Measurements from ENCODE around the gene ERP27.

Gene ERP27

GRCh38 chr12:14937014-14937413, 1.3 kb downstream of the ERP27 start:
- DNase-seq (ENCODE audit: low read depth in 2 of 2), result no peak

- no peak for DNase-seq (ENCODE audit: low read depth in 2 of 2)
These were observed 2.0 kb downstream of the ERP27 start for GRCh38 chr12:14936224-14936861.

- DNase-seq (ENCODE audit: low read depth in 2 of 2), result no peak
These were observed 3.3 kb downstream of the ERP27 start for GRCh38 chr12:14935031-14935430.

GRCh38 chr12:14934511-14934910, 3.8 kb downstream of the ERP27 start:
- DNase-seq (ENCODE audit: low read depth in 2 of 2), result no peak

GRCh38 chr12:14931791-14932560, 6.4 kb downstream of the ERP27 start:
- DNase-seq (ENCODE audit: low read depth in 2 of 2), result no peak

- DNase-seq (ENCODE audit: low read depth in 2 of 2), result no peak
These were observed 7.0 kb downstream of the ERP27 start for GRCh38 chr12:14931359-14931758.

- no peak for DNase-seq (ENCODE audit: low read depth in 2 of 2)
These were observed 8.0 kb downstream of the ERP27 start for GRCh38 chr12:14930299-14930698.

GRCh38 chr12:14928931-14929330, 9.4 kb downstream of the ERP27 start:
- no peak for DNase-seq (ENCODE audit: low read depth in 2 of 2)

GRCh38 chr12:14927267-14927666, 11.1 kb downstream of the ERP27 start:
- DNase-seq (ENCODE audit: low read depth in 2 of 2), result no peak

GRCh38 chr12:14924541-14924940, 13.8 kb downstream of the ERP27 start:
- DNase-seq (ENCODE audit: low read depth in 2 of 2), result no peak

- DNase-seq (ENCODE audit: low read depth in 2 of 2), result no peak
These were observed 14.4 kb downstream of the ERP27 start for GRCh38 chr12:14923944-14924343.

GRCh38 chr12:14921218-14921617, 17.1 kb downstream of the ERP27 start:
- DNase-seq (ENCODE audit: low read depth in 2 of 2), result no peak

- DNase-seq (ENCODE audit: low read depth in 2 of 2), result no peak
These were observed 17.7 kb downstream of the ERP27 start for GRCh38 chr12:14920475-14921126.

GRCh38 chr12:14919455-14919854, 18.9 kb downstream of the ERP27 start:
- DNase-seq (ENCODE audit: low read depth in 2 of 2), result no peak

- DNase-seq (ENCODE audit: low read depth in 2 of 2), result no peak
These were observed 22.6 kb downstream of the ERP27 start for GRCh38 chr12:14915736-14916135.

- no peak for DNase-seq (ENCODE audit: low read depth in 2 of 2)
These were observed 25.0 kb downstream of the ERP27 start for GRCh38 chr12:14913381-14913781.

GRCh38 chr12:14911131-14911530, 27.2 kb downstream of the ERP27 start:
- DNase-seq (ENCODE audit: low read depth in 2 of 2), result no peak

- DNase-seq (ENCODE audit: low read depth in 2 of 2), result no peak
These were observed 28.0 kb downstream of the ERP27 start for GRCh38 chr12:14910090-14910915.

- no peak for DNase-seq (ENCODE audit: low read depth in 2 of 2)
These were observed 30.4 kb downstream of the ERP27 start for GRCh38 chr12:14907953-14908352.

GRCh38 chr12:14906114-14906513, 32.2 kb downstream of the ERP27 start:
- DNase-seq (ENCODE audit: low read depth in 2 of 2), result no peak

- no peak for DNase-seq (ENCODE audit: low read depth in 2 of 2)
These were observed 32.9 kb downstream of the ERP27 start for GRCh38 chr12:14905269-14906004.

All from stimulated activated CD8-positive, alpha-beta memory T cell treated with anti-CD3 and anti-CD28 coated beads, Interleukin-7, amount 100 ng/mL, for 1 hour (primary cell).